Upper lobe of left lung (tissue), 4 donors: ENCODE measurements around the gene STIMATE.

ENCODE experiments used
- POLR2A ChIP-seq, 4 donors: fragments of 450-650 bp; IDR thresholded peaks; one replicate each; pipeline ENCODE4 v1.5.1; 2016 to 2017; ENCODE audit warnings: antibody characterized with exemption in 4 of 4, mild to moderate bottlenecking in 2 of 4
- POLR2AphosphoS5 ChIP-seq, 2 donors: sonication (generic); formaldehyde crosslinking; IDR thresholded peaks; one replicate each; pipeline ENCODE4 v1.5.1; 2017; ENCODE audit warnings: antibody characterized with exemption in 2 of 2

GRCh38 chr3:52852419-52852818, 44.9 kb downstream of the STIMATE start:
- TF ChIP-seq POLR2A (IDR thresholded peaks at IDR 0.05) (peak in 1 of 4 donors; percentile 18), POLR2AphosphoS5 (IDR thresholded peaks at IDR 0.05) (no peak)
